ENCODE data around the gene PCBP3.
"Not testable (repeated sequence)": the region's sequence is repeated elsewhere in the genome, so short reads cannot be mapped to it uniquely, and the experiment has no call there.

DNA sequence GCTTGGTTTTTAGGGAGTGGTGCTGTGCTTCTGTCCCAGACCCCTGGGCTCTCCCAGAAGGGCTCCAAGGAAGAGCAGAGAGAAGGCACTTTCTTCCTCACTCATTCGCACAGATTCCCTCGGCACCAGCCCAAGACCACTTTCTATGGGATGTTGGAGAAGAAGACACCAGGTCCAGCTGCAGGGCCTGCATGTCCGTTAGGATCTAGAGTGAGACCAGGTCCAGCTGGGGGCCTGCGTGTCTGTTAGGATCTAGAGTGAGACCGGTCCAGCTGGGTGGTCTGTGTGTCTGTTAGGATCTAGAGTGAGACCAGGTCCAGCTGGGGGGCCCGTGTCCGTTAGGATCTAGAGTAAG lies 30.9 kb upstream of the PCBP3 start:
- TF ChIP-seq, protein P1, sequence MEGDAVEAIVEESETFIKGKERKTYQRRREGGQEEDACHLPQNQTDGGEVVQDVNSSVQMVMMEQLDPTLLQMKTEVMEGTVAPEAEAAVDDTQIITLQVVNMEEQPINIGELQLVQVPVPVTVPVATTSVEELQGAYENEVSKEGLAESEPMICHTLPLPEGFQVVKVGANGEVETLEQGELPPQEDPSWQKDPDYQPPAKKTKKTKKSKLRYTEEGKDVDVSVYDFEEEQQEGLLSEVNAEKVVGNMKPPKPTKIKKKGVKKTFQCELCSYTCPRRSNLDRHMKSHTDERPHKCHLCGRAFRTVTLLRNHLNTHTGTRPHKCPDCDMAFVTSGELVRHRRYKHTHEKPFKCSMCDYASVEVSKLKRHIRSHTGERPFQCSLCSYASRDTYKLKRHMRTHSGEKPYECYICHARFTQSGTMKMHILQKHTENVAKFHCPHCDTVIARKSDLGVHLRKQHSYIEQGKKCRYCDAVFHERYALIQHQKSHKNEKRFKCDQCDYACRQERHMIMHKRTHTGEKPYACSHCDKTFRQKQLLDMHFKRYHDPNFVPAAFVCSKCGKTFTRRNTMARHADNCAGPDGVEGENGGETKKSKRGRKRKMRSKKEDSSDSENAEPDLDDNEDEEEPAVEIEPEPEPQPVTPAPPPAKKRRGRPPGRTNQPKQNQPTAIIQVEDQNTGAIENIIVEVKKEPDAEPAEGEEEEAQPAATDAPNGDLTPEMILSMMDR (IDR thresholded peaks at IDR 0.05), result not testable (repeated sequence)
- not testable (repeated sequence) for TF ChIP-seq EZH2, EZH2phosphoT487 (IDR thresholded peaks at IDR 0.05)
